Effector memory CD4-positive, alpha-beta T cell (primary cell): ENCODE results near the gene TMEM35B.

Experiments
- DNase-seq, 3 donors: peaks; one replicate each; pipeline ENCODE4 v3.0.0-alpha.2; 2020
- H3K27ac ChIP-seq: 2 replicates; pipeline ENCODE4 v1.7.0; 2013; ENCODE audit warnings: mild to moderate bottlenecking, low read length, moderate library complexity; ENCODE audit not compliant: insufficient read depth, poor library complexity, severe bottlenecking
- H3K27me3 ChIP-seq: replicated peaks from 2 replicates; pipeline ENCODE4 v1.7.0; 2013; ENCODE audit warnings: mild to moderate bottlenecking, low read length; ENCODE audit not compliant: insufficient read depth, control insufficient read depth, poor library complexity, severe bottlenecking
- H3K36me3 ChIP-seq: 2 replicates; pipeline ENCODE4 v1.7.0; 2013; ENCODE audit warnings: mild to moderate bottlenecking, low read length, moderate library complexity; ENCODE audit not compliant: control insufficient read depth, insufficient read depth
- H3K4me1 ChIP-seq: 2 replicates; pipeline ENCODE4 v1.7.0; 2013; ENCODE audit warnings: low read length, mild to moderate bottlenecking; ENCODE audit not compliant: control insufficient read depth, insufficient read depth, poor library complexity, severe bottlenecking
- H3K4me3 ChIP-seq: 2 replicates; pipeline ENCODE4 v1.7.0; 2013; ENCODE audit warnings: low read length, low read depth, mild to moderate bottlenecking; ENCODE audit not compliant: insufficient read depth, poor library complexity, severe bottlenecking
- H3K9me3 ChIP-seq: 2 replicates; pipeline ENCODE4 v1.7.0; 2013; ENCODE audit warnings: mild to moderate bottlenecking, low read length, moderate library complexity; ENCODE audit not compliant: control insufficient read depth
- total RNA-seq, 3 donors: gene quantifications; one replicate each; lab custom pipeline; 2026; lab: John Stamatoyannopoulos, UW

Gene TMEM35B
- 0 to 0.39 (median 0.17) reads per million in 3 donors for total RNA-seq

DNA sequence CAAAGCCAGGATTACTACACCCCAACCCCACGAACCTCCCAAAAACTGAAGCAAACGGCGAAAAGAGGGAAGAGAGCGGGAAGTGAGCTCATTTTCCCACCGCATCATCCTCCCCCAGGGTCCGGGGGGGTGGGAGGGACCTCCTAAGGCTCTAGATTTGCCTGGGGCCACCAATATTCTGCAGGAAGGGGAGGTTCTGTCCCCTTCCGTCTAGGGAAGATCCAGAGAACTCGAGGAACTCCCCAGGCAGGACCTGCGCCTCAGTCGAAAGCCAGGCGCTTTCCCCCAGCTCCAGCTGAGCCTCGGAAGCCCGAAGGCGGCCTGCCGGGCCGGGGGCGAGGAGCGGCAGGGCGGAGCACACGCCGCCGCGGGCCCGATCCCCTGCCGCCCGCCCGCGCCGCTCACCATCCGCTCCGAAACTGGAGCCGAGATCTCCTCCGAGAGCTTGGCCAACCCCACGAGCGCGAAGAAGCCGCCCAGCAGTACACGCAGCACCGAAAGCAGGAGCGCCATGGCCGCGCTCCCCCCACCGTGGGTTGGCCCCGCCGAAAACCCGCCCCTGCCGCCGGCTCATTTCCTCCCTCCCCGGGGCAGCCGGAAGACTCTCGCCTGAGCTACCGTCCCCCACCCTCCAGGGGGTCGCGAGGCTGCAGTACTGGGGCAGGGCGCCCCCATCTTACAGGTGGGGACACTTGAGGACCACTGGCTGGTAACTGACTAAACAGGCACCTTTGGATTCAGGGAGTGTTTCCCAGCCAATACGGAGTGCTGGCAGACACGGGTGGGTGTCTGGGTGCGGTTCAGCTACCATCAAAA, at the start of gene TMEM35B:
Gene TMEM35B, minus strand, starts transcription at position 555 of the 816 bp plus-strand sequence. Its CDS starts 42 bp downstream, at position 513.
- peak; percentile 45 to 63 (median 61) for DNase-seq

DNA sequence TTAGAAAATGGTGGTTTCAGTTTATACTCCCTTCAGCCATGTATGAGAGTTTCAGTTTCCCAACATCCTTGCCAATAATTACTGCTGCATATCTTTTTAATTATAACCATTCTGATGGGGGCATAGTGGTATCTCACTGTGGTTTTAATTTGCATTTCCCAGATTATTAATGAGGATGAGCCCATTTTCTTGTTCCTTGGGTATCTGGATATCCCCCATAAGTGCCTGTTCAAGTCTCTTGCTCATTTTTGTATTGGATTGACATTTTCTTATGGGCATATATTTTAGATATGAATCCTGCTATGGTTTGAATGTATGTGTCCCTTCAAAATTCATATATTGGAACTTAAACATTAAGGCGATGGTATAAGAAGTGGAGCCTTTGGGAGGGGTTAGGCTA, 48.2 kb upstream of the TMEM35B start:
- DNase-seq = no peak
- peaks cover 7% of the 10 kb centered on the region for H3K4me1 ChIP-seq
- H3K9me3 ChIP-seq = no peaks in the 10 kb centered on the region
- H3K27me3 ChIP-seq = no peaks in the 10 kb centered on the region
- H3K27ac ChIP-seq = no peak overlapping the region
- no peak overlapping the region for H3K4me3 ChIP-seq
- H3K36me3 ChIP-seq = no peaks in the 10 kb centered on the region

More for the DNA sequence above, at the start of gene TMEM35B:
- Histone ChIP-seq H3K4me1 (peaks cover 18% of the 10 kb centered on the region), H3K36me3 (peaks cover 5% of the 10 kb centered on the region), H3K27me3 (no peaks in the 10 kb centered on the region), H3K27ac (peak within 1 kb of the TSS; percentile 81), H3K4me3 (peak within 1 kb of the TSS; percentile 93), H3K9me3 (no peaks in the 10 kb centered on the region)

DNA sequence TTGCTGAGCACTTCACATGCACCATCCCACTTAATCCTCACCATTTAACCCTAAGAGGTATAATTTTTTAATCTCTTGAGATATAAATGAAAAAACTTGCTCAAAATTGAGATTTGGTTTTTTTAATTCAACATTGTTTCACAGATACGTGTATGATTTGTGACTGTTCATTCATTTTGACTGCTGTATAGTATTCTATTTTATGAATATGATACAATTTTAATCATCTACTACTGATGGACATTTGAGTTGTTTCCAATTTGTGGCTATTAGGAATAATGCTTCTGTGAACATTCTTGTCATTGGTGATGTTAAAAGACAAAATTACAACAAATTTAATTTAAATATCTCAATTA, 47.2 kb upstream of the TMEM35B start:
- peaks cover 7% of the 10 kb centered on the region for H3K4me1 ChIP-seq
- H3K27ac ChIP-seq = no peak overlapping the region
- no peaks in the 10 kb centered on the region for H3K9me3 ChIP-seq

DNA sequence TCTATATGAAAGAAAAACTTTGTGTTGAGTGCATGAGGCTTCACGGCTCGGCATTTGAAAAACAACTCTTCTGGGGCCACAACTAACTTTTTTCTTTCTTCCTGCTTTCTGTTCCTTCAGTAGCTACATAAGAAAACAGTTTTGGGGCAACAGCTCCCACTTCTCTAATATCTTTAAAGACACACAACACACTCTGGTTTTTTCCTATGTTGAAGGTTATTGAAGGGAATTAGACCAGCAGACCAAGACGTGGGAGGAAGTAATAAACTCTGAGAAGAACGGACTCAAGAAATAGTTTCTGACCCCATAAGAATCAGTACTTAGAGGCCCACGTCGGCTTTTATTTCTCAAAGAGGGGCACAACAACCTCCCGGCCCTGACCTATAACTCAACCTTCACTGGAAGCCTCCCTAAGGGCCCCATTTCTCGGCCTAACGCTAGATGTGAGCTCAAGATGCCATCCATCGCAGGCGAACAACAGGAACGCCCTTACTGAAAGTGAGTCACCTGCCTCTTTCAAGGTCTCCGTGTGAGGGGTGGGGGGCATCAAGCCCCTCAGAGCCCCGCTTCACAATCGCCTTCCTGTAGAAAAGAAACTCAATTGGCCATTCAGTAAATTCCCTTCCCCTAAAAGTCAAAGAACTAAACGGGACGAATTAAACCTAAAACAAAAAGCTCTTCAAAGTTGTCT, 45.8 kb upstream of the TMEM35B start:
- H3K4me3 ChIP-seq = peak overlapping the region; percentile 74
- H3K27ac ChIP-seq = peak overlapping the region; percentile 73
- H3K4me1 ChIP-seq = peaks cover 7% of the 10 kb centered on the region
- no peaks in the 10 kb centered on the region for H3K9me3 ChIP-seq
- no peaks in the 10 kb centered on the region for H3K36me3 ChIP-seq
- DNase-seq = peak in 2 of 3 donors; percentile 0 to 7
- H3K27me3 ChIP-seq = no peaks in the 10 kb centered on the region

More for the DNA sequence above, 47.2 kb upstream of the TMEM35B start:
- no peaks in the 10 kb centered on the region for H3K27me3 ChIP-seq
- DNase-seq = no peak
- no peaks in the 10 kb centered on the region for H3K36me3 ChIP-seq
- H3K4me3 ChIP-seq = peak overlapping the region; percentile 74

DNA sequence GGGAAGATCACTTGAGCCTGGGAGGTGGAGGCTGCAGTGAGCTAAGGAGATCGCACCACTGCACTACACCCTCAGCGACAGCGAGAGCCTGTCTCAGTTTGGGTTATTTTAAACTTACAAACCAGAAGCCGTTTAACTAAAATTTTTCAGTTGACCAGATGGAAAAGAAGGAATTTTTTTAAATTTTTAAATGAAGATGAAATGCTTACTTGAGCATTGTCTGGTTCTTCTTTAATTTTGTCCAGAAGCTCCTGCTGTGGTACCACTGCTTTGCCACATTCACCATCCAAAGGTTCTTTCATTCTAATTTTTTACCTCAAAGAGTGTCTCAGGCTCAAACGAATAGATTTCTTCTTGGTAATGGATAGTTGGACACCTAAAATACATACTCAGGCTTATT, 45.2 kb upstream of the TMEM35B start:
- Histone ChIP-seq H3K4me3 (peak overlapping the region; percentile 74), H3K9me3 (no peaks in the 10 kb centered on the region), H3K36me3 (no peaks in the 10 kb centered on the region), H3K4me1 (peaks cover 7% of the 10 kb centered on the region), H3K27me3 (no peaks in the 10 kb centered on the region), H3K27ac (peak overlapping the region; percentile 73)
- DNase-seq = no peak

DNA sequence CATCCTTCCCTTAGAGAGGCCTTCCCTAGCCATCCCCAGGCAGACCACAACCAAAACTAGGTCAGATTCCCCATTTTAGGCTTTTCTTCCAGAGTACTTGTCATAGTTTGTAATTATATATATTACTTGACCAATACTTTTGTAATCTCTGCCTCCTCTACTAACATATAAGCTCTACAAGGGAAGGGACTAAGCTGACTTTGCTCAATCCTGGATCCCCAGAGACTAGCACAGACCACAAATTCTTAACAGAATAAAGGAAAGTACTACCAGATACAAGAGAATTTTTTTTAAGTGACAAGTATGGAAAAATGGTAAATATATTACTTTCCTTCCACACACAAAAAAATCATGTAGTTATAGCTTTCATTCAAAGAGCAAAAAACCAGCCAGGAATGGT, 44.6 kb upstream of the TMEM35B start:
- no peaks in the 10 kb centered on the region for H3K27me3 ChIP-seq
- H3K4me3 ChIP-seq = no peak overlapping the region
- H3K36me3 ChIP-seq = no peaks in the 10 kb centered on the region
- peaks cover 7% of the 10 kb centered on the region for H3K4me1 ChIP-seq
- H3K27ac ChIP-seq = no peak overlapping the region
- DNase-seq = no peak
- H3K9me3 ChIP-seq = no peaks in the 10 kb centered on the region

DNA sequence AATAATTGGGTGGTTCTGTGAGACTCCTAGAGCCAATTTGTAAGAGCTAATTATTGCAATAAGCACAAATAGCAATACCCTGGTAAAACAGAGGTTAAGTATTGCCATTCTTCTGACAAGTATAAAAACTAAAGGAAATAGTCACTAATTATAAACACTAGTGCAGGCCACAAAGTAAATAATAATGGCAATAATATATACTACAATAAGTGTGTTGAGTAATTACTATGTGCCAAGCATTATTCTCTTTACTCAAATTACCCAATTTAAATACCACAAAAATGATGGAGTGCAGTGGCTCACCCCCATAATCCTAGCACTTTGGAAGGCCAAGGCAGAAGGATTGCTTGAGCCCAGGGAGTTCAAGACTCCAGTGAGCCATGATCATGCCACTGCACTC, 31.3 kb upstream of the TMEM35B start:
- no peak for DNase-seq
- H3K9me3 ChIP-seq = no peaks in the 10 kb centered on the region
- H3K27me3 ChIP-seq = no peaks in the 10 kb centered on the region
- H3K27ac ChIP-seq = no peak overlapping the region
- no peaks in the 10 kb centered on the region for H3K4me1 ChIP-seq
- H3K36me3 ChIP-seq = peaks cover 26% of the 10 kb centered on the region
- H3K4me3 ChIP-seq = no peak overlapping the region

DNA sequence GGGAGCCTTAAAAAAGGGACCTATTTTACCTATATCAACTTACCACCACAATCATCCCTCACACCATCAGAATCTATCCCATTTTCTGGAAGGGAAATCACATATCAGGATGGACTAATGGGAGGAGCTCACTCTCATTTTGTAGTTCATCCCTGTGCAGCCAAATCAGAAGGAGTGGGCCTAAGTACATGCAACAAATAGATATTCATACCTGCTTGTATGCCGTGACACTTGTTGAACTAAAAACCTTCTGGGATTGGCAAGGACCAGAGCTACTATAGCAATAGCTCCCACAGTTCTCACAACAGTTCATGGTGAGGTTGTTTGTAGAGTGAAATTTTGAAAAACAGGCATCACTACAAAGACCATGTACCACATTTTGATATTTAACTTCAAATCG, 29.3 kb upstream of the TMEM35B start:
- H3K9me3 ChIP-seq = no peaks in the 10 kb centered on the region
- H3K4me1 ChIP-seq = no peaks in the 10 kb centered on the region
- no peaks in the 10 kb centered on the region for H3K27me3 ChIP-seq
- H3K27ac ChIP-seq = no peak overlapping the region
- no peak overlapping the region for H3K4me3 ChIP-seq
- no peak for DNase-seq
- H3K36me3 ChIP-seq = peaks cover 41% of the 10 kb centered on the region

DNA sequence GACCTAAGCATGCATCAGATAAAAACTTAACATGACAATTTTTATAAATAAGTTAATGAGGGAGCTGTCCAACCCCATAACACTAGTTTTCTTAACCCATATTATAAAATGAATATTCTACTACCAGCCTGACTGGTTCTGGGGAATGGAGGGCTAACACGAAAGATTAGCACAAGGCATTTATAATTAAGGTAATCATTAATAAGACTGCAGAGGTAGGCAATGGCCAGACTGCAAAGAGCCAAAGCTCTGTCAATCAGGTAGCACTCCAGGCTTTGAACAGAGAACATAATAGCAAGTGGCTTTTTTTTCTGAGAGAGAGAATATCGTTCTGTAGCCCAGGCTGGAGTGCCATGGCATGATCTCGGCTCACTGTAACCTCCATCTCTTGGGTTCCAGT, 20.6 kb upstream of the TMEM35B start:
- no peak overlapping the region for H3K4me3 ChIP-seq
- no peaks in the 10 kb centered on the region for H3K27me3 ChIP-seq
- no peaks in the 10 kb centered on the region for H3K9me3 ChIP-seq
- peaks cover 41% of the 10 kb centered on the region for H3K36me3 ChIP-seq
- H3K4me1 ChIP-seq = no peaks in the 10 kb centered on the region
- DNase-seq = no peak
- H3K27ac ChIP-seq = no peak overlapping the region

DNA sequence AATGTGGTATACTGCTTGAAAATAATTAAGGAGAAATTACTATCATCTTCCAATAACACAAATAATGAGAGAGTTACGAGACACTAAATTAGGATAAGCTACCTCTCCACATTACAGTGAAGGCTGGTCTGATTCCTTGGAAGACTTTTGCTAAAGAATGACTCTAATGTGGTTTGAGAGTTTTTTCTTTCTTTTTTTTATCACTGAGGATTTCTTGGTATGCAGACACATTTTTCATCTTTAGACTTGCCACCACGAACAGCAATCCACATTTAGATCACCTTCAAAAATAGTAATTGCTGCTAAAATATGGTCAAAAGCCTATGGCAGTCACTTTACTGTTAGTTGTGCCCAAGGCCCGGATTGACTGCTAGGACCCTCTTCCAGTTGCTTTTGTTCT, 16.6 kb upstream of the TMEM35B start:
- Histone ChIP-seq H3K9me3 (no peaks in the 10 kb centered on the region), H3K36me3 (peaks cover 24% of the 10 kb centered on the region), H3K27ac (no peak overlapping the region), H3K4me3 (no peak overlapping the region), H3K4me1 (no peaks in the 10 kb centered on the region), H3K27me3 (no peaks in the 10 kb centered on the region)
- DNase-seq = no peak
